Measurements from ENCODE around the gene DOC2A.
"Not testable (repeated sequence)": the region's sequence is repeated elsewhere in the genome, so short reads cannot be mapped to it uniquely, and the experiment has no call there.

DOC2A gene

DNA sequence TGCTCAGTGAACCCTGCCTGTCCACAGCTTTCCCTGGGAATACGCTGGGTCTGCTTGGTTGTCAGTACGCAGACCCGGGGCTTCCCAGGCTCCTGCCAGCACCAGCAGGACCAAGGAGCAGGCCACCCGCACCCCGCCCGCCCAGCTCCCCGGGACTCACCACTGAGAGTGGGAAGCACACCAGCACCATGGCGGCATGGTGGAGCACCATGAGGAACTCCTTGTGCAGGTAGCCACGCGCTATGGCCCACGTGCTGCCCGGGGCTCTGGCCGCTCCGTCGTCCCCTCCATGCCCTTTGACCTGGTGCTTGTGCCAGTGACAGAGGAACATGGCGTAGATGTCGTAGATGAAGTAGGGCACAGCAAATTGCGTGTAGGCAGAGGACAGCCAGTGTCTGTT lies 15.6 kb upstream of the DOC2A start:
- no peak for DNase-seq

DNA sequence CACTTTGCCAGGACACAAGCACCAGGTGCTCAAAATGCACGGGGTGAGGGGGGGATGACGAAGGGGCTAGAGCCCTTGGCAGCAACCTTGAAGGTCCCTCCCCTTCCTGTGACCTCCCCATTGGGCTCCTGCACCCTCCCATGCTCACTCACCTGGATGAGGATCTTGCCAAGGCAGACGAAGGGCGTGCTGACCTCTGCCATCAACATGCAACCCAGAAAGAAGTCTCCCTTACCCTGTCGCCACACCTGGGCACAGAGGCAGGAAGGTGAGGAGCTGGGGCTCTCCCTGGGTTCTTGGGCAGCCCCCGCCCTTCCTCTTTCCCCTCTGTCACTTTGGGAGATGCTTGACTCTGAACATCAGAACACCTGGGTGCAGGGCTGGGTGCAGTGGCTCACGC lies 14.7 kb upstream of the DOC2A start:
- DNase-seq: no peak

DNA sequence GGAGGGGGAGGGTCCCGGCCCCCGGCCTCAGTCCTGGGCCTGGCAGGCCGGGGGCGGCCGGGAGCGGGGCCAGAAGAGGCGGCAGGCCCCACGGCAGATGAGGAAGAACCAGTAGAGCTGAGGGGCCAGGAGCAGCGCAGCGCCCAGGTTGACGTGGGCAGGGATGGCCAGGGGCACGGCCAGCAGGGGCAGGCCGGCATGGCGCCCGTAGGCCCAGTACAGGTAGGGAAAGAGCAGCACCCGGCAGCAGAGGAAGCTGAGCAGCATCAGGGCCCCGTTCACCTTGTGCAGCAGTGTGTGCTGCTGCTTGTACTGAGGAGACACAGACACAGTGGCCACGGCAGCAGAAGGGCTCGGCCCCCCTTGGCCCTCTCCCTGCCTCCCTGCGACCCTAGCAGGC lies 14.3 kb upstream of the DOC2A start:
- no peak for DNase-seq

DNA sequence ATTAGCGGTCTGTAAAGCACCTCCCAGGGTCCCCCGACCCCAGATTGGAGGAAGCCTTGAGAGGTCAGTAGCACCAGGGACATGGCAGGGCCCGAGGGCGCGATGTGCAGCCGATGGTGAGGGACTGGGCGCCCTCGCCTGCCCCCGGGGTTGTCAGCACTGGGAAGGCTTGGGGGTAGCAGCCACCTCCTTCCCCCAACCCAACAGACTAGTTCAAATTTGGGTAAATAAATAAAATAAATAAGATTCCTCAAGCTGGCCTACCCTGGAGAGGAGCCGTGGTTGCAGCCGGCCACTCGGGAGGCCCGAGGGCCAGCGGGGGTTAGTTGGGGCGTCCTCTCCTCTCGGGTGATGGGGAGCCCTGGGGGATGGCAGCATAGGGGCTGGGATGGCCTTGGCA lies 13.6 kb upstream of the DOC2A start:
- DNase-seq: no peak

DNA sequence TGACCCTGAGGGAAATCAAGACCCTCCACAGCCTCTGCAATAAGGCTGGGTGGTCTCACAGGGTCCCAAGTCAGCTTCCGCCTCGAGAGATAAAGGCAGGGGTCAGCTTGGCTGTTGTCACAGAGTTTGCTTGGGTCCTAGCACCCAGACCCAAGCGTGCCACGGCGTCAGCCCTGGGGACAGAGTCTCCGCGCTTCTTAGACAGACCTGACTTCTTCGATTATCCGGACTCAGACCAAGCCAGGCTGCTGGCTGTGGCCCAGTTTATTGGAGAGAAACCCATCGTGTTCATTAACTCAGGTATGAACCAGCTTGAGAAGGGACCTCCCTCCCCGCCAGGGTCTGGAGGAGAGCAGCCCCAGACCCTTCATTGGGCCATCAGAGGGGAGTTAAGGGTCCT lies 12.8 kb upstream of the DOC2A start:
- no peak for DNase-seq

DNA sequence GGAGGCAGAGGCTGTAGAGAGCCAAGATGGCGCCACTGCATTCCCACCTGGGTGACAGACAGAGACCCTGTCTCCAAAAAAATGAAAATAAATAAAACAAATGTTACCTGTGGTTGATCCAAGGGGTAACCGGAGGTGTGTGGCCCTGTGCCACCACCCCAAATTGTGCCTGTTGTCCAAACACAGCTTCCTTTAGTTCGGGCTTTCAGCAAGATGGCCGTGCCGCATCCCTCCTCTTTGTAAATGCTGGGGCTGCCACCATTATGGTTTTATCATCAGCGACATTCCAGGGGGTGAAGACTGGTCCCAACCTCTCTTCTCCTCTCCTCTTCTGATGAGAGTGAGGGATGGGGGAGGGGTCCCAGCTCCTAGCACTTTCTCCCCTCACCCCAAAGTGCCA lies 12.1 kb upstream of the DOC2A start, which contains the start of gene C16orf92:
Gene C16orf92 (plus strand): TSS at position 312 of the 400 bp plus-strand sequence. CDS start 143 bp downstream, outside the sequence.
- DNase-seq: no peak

DNA sequence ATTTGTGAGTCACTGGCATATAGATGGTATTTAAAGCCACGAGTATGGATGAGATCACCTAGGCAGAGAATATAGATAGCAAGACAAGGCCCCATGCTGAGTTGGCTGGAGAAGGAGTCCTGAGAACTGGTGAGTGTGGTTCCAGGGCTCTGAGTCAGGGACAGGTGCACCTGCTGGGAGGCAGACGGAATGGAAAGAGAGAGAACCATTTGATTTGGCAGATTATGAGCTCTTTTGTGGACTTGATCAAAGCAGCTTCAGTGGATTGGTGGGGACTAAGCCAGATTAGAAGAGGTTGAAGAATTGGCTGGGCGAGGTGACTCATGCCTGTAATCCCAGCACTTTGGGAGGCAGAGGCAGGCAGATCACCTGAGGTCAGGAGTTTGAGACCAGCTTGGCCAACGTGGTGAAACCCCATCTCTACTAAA lies 7.9 kb upstream of the DOC2A start:
- DNase-seq: no peak

DNA sequence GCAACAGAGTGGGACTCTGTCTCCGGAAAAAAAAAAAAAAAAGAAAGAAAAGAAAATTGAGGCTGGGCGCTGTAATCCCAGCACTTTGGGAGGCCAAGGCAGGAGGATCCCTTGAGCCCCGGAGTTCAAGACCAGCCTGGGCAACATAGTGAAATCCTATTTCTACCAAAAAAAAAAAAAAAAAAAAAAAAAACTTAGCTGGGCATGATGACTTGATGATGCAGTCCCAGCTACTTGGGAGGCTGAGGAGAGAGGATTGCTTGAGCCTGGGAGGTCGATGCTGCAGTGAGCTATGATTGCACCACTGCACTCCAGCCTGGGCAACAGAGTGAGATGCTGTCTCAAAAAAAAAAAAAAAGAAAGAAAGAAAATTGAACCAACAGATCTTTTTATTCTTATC lies 7.1 kb upstream of the DOC2A start:
- DNase-seq: not testable (repeated sequence)

DNA sequence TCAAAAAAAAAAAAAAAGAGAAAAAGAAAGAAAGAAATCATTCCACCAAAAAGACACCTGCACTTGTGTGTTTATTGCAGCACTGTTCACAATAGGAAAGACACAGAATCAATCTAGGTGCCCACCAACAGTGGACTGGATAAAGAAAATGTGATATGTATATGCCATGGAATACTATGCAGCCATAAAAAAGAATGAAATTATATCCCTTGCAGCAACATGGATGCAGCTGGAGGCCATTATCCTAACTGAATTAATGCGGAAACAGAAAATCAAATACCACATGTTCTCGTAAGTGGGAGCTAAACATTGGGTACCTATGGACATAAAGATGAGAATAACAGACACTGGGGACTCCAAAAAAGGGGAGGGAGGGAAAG lies 6.4 kb upstream of the DOC2A start:
- DNase-seq: no peak

DNA sequence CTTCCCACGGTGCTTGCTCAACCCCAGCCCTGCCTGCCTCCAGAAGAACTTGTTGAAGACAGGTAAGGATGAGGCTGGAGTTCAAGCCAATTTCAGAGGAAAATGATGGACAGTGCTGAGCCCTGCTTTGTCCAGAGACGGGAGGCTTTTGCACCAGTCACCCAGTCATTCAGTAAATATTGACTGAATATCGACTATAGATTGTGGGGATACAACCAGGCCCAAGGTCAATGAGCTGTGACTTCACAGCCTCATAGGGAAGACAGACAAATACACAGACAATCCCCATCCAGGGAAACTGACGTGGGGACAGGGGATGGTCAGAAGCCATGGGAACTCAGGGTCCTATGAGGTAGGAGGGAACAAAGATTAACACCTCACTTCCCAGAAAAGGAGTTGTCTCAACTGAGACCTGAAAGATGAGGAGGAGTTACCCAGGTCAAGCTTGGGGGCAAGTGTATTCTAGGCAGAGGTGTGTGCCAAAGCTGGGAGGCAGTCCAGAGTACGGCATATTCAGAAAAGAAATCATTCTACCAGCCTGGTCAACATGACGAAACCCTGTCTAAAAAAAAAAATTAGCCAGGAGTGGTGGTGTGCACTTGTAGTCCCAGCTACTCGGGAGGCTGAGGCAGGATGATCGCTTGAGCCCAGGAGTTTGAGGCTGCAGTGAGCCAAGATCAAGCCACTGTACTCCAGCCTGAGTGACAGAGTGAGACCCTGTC lies 5.9 kb upstream of the DOC2A start:
- DNase-seq: no peak

DNA sequence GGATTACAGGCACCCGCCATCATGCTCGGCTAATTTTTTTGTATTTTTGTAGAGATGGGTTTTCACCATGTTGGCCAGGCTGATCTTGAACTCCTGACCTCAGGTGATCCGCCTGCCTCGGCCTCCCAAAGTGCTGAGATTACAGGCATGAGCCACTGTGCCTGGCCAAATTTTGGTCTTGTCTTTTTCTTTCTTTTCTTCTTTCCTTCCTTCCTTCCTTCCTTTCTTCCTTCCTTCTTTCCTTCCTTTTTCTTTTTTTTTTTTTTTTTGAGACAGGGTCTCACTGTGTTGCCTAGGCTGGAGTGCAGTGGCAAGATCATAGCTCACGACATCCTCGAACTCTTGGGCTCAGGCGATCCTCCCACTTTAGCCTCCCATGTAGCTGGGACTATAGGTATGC lies 4.6 kb upstream of the DOC2A start:
- DNase-seq: not testable (repeated sequence)

DNA sequence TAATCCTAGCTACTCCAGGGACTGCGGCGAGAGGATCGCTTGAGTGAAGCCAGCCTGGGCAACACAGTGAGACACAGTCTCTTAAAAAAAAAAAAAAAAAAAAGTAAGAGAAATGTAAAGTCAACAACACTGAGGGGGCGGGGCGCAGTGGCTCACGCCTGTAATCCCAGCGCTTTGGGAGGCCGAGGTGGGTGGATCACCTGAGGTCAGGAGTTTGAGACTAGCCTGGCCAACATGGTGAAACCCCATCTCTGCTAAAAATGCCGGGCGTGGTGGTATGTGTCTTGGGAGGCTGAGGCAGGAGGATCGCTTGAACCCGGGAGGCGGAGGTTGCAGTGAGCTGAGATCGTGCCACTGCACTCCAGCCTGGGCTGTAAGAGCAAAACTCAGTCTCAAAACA lies 1.8 kb upstream of the DOC2A start:
- not testable (repeated sequence) for DNase-seq

DNA sequence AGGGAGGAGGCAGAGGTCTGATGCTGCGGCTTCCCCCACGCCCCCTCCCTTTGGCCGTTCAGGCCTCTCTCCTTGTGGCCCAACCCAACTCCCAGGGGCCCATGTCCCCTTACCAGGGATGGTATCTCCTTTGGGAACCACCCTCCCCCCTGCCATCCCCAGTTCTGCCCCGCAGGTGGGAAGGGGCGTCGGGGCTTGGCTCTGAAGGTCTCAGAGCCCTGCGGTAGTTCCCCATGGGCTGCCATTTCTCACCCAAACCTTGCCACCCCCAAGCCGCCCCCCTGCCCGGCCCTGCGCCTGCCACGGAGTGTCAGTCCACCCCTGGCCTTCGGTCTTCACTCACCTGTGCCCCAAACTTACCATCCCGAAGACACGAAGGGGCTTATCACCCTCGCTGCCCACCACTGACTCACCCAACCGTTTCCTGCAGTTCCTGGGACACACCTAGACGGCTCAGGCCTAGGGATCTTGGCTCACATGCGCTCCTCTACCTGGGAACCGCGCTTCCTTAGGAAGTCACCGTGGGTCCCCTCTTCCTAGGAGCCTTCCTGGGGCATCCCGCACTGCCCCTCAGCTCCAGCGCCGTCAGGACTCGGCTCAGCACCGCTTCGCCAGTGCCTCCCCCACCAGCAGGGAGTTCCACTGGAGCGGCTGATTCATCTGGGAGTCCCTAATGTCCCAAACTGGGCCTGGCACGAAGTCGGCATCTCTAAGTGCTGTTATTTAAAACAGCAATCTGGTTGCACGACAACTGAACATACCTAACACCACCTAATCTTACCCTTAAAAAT lies 1.1 kb upstream of the DOC2A start:
- DNase-seq: no peak

DNA sequence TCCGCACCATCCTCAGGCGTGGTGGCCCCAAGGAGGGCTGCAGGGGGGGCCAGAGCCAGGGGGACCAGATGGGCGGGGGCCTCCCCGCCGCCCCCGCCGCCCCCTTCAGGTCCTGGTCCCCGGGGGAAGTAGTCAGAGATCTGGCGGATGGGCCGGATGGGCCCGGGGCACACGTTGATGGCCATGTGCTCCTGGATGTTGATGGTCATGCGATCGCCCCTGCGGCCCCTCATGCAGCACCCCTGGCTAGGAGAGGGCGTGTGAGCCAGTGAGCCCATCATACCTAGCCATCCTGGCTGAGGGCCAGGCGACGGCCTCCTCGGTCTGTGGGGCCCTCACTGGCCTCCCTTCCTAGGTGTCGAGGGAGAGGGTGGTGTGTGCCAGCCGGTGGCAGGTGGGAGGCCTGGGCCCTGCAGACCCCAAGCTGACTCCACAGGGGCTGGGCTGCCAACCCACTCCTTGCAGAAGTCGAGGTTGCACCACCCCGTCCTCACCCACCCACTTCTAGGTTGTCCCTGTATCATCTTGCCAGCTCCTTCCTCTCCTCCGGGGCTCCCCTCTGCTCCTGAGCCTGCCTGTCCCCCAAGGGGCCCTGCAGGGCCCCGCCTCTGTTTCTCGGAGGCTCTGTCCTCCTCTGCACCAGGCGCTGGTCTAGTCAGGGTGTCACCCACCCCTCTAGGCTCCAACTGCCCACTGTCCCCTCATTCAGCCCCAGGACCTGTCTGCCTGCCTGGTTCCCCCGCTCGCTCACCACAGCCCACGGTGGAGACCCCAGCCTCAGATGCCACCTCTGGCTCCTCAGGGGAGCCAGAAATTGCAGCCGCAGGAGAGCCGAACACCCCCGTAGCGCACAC lies 610 bp downstream of the DOC2A start:
- DNase-seq: no peak

DNA sequence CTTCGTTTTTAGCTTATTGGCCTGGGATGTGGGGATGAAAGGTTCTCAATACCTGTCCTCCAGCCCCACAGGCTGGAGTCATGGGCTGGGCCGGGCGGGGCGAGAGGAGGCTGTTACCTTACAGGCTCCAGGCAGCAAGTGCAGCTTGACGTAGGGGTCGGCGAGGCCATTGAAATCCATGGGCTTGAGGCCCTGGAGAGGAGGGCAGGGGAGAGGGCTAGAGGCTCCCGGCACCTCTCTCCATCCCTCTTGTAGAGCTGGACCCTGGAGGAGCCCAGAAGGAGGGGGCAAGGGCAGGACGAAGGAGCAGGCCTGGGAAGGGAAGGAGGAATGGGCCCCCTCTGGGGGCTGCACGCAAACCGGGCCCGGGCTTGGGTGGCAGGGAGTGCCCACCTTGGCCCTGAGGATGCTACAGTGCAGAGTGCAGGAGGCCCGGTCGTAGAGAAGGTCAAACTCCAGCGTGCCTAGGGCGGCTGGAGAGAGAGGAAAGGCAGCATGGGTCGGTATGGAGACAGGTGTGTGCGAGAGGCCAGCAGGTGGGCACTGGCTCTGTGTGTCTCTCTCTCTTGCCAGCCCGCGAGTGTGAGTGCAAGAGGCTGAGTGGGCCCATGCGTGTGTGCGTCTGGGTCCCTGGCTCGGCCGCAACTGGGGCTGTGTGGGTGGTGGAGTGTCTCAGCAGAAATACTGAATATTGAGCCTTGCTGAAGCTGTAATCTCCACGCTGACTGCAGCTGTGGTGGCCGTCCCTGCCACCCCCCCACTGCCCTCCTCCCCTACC lies 1.6 kb downstream of the DOC2A start:
- DNase-seq: no peak

DNA sequence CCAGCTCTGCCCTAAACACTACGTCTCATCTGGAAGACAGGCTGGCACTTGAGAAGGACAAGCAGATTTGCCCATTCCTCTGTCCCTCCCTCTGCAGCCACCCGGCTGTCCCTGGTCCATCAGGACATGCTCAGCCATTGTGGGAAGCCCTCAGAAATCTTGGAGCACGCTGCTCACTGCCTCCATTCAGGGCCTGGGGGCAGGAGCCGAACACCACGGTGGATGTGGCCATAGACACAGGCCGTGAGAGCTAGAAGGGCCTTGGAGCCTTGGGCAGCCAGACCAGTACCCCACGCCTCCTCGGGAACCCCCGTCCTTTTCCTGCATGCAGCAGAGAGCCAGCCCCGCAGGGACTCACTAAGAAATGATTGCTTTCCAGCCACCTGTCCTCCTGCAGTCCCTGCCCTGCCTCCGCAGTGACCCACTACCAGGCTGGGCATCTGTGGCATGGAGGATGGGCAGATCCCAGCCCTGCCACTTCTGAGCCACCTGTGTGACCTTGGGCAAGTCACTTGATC lies 3.4 kb downstream of the DOC2A start:
- no peak for DNase-seq

DNA sequence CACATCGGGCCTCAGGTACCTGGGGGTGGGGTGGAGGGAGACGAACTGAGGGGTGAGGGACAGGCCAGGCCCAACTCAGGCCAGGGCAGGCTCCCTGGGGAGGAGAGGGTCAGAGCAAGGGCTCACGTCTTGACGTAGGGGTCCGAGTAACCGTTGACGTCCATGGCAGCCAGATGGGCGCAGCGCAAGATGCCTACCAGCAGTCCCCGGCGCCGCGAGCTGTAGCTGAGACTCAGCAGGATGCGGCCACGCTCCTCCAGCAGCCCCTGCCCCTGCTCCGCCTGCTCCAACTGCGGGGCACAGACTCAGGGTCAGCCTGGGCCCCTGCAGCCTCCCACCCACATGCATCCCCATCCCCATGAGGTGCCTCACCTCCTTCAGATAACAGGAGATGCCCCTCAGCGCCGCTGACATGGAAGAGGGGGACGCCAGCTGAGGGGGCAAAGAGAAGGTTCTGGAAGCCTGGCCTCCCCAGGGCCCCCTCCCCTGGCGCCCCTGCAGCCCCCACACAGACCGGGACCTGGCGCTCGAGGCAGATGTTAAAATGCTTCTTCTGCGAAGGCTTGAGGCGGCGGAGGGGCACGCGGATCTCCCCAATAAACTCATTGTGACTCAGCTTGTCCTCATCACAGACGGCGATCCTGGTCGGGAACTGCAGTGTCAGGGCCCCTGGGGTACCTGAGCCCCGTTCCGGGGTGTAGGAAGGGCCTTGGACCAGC lies 4.0 kb downstream of the DOC2A start:
- no peak for DNase-seq

DNA sequence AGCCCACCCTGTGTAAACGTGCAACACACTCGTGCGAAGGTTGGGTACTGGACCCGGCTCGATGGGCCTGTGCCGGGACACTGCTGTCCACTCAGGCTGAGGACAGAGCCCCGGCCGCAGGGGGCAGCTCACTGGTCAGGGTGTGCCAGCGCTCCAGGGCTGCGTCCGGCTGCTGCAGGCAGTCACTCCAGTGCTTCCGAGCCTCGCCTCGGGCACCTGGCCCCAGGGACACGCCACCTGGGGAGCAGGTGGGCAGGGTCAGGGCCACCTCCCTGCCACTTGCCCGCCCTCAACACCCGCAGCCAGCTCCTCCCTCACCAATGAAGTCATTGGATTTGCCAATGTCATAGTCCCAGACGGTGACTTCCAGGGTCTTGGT lies 4.7 kb downstream of the DOC2A start:
- no peak for DNase-seq

DNA sequence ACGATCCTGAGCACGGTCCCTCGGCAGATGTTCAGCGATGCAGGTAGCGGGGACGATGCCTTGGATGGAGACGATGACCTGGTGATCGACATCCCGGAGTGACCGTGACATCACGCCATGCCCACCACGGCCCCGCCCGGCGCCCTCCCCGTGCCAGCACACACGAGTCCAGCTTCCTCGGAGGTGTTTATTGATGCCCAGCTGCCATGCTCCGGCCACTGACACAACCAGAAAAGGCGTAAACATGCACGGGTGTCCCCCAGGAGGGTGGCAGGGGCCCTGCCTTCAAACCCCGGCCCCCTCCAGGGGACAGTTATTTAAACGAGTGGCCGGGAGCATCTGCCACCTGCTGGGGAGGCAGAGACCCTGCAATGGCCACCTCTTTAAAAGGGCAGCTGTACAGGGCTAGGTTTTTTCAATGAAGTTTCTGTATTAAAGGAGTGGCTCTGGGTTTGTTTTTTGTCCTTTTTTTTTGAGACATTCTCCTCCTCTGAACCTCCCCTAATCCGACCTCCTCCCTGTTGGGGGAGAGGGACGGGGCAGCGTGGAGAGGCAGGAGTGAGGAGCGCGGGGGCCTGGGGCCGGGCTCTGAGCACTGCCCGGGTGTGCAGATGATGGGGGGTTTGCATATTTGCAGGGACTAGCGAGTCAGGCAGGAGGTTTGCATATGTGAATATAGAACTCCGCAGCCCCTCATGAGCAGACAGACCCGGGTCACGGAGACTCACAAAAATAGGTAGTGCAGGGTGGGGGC lies 5.3 kb downstream of the DOC2A start:
- DNase-seq: peak; percentile 73

DNA sequence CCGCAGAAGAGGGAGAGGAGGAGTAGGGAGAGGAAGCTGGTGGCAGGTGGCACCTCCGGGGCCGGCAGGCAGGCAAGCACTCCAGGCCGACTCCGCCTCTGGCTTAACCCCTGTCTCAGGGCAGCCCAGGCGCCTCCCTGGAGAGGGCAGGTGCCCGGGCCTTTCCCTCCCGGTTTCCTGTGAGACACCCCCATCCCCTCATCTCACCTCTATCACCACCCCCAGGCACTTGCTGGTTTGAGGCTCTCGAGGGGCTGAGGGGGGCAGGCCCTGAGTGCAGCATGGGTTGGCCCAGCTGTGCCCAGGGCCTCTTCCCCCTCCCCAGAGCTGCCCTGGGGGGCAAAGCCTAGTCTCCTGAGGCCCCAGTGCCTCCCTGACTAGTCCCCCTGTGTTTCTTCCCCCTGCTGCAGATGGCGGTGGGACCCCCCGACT lies 6.0 kb downstream of the DOC2A start:
- DNase-seq: no peak

DNA sequence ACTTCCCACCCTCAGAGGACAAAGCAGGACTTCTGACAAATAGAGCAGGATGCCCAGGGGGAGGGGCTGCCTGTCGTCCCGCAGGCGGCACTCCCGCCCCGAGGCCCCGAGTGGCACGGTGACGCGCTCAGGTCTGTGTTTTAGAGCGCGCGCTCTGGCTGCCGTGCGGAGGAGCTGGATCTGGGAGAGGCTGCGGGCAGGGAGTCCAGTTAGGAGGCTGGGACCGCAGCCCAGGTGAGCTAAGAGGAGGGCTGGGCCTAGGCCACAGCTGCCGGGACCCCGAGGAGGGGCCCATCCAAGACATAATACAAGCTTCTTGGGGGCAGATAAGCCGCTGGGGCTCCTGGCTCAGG lies 6.4 kb downstream of the DOC2A start:
- no peak for DNase-seq

All from activated effector memory CD4-positive, alpha-beta T cell treated with anti-CD3 and anti-CD28 coated beads, Interleukin-2, amount 50 U/mL, for 16 hours (primary cell).